K562 (cell line): Measurements from ENCODE around the gene TRIM13. TPM values are rescaled to one million over a fixed set of nuclear protein-coding genes. Genes with fewer than 3 reads are reported as not detected.

Source experiments
- ATAC-seq: fragments of 200-7000 bp; cut with Tn5 transposase; 3 replicates; pipeline ENCODE4 v1.9.1; 2020; ENCODE audit warnings: moderate library complexity
- BruUV-seq: library from RNA; stranded (reverse); fragments of 400-500 nt; replicated peaks from 2 replicates; lab custom pipeline; 2021; lab: Mats Ljungman, UMichigan
- CTCF ChIA-PET: fragments of 300-600 bp; formaldehyde crosslinking; extraction: SDS; loops from one replicate; lab custom pipeline; 2021; ENCODE audit warnings: low intra/inter-chr PET ratio; lab: Yijun Ruan, JAX
- POLR2A ChIA-PET: fragments of 300-600, 350-650 bp; sonication (Branson Sonifier 250); formaldehyde crosslinking; extraction: SDS; loops from one replicate; lab custom pipeline; 2021; ENCODE audit warnings: antibody characterized with exemption, inconsistent platforms; lab: Yijun Ruan, JAX
- DNase-seq, 4 experiments: peaks; one replicate each; pipeline versions ENCODE4 v3.0.0 to v3.0.0-alpha.2; 2011 to 2018; ENCODE audit warnings: low spot score in 3 of 4, mixed read lengths in 3 of 4; ENCODE audit errors: extremely low read depth in 1 of 4
- FAIRE-seq: peaks from 2 replicates; lab custom pipeline; 2011; peaks lifted over from hg19 to GRCh38; lab: Jason Lieb, UNC
- H2AFZ ChIP-seq: 2 replicates; pipeline ENCODE4 v1.6.0; 2011; ENCODE audit warnings: low read depth, low read length, control low read depth, inconsistent platforms
- H3K27ac ChIP-seq: fragments of 200-600 bp; 3 replicates; pipeline ENCODE4 v1.8.0; 2011; ENCODE audit warnings: low read depth, mild to moderate bottlenecking, control low read depth, inconsistent platforms, low read length, moderate library complexity, mixed read lengths; ENCODE audit errors: extremely low read depth
- H3K27me3 ChIP-seq, 2 experiments: fragments of 300-600 bp in 1 of 2; 2 replicates in 1 of 2; 3 replicates in 1 of 2; pipeline versions ENCODE4 v1.6.0 to v1.8.0; 2011; ENCODE audit warnings: inconsistent platforms in 2 of 2, low read length in 2 of 2, mild to moderate bottlenecking in 1 of 2, mixed read lengths in 1 of 2, moderate library complexity in 1 of 2; ENCODE audit not compliant: control insufficient read depth in 2 of 2, insufficient read depth in 2 of 2
- H3K36me3 ChIP-seq: fragments of 300-600 bp; 3 replicates; pipeline ENCODE4 v1.8.0; 2011; ENCODE audit warnings: mild to moderate bottlenecking, low read length, inconsistent platforms; ENCODE audit not compliant: control insufficient read depth, insufficient read depth
- H3K4me1 ChIP-seq, 2 experiments: fragments of 200-600 bp in 1 of 2; replicated peaks in 1 of 2; 2 replicates in 1 of 2; 3 replicates in 1 of 2; pipeline versions ENCODE4 v1.5.1 to v1.8.0; 2011; ENCODE audit warnings: inconsistent platforms in 2 of 2, low read length in 2 of 2, mild to moderate bottlenecking in 1 of 2, mixed read lengths in 1 of 2, moderate library complexity in 1 of 2; ENCODE audit not compliant: control insufficient read depth in 2 of 2, insufficient read depth in 2 of 2
- H3K4me2 ChIP-seq: 2 replicates; pipeline ENCODE4 v1.6.1; 2011; ENCODE audit warnings: low read length, control low read depth, inconsistent platforms, mixed read lengths; ENCODE audit not compliant: insufficient read depth
- H3K4me3 ChIP-seq: fragments of 200-600 bp; sonication (generic), shearing (Covaris generic); 2 replicates; pipeline ENCODE4 v1.5.1; 2016; ENCODE audit warnings: control low read depth, inconsistent platforms
- H3K79me2 ChIP-seq: fragments of 200-600 bp; 3 replicates; pipeline ENCODE4 v1.8.0; 2011; ENCODE audit warnings: low read length, inconsistent platforms; ENCODE audit not compliant: control insufficient read depth, insufficient read depth
- H3K9ac ChIP-seq, 2 experiments: 2 replicates each; pipeline versions ENCODE4 v1.6.0 to v1.6.1; 2011; ENCODE audit warnings: low read depth in 2 of 2, low read length in 2 of 2, control low read depth in 1 of 2, inconsistent platforms in 1 of 2, mild to moderate bottlenecking in 1 of 2, mixed read lengths in 1 of 2; ENCODE audit not compliant: insufficient read depth in 1 of 2
- H3K9me1 ChIP-seq: one replicate; pipeline ENCODE4 v1.6.0; 2011; ENCODE audit warnings: inconsistent platforms, mild to moderate bottlenecking, low read length, moderate library complexity; ENCODE audit not compliant: control insufficient read depth, insufficient read depth
- H3K9me3 ChIP-seq: replicated peaks from 2 replicates; pipeline ENCODE4 v1.5.1; 2011; ENCODE audit warnings: low read depth, low read length, inconsistent platforms; ENCODE audit not compliant: control insufficient read depth, insufficient read depth
- H4K20me1 ChIP-seq: replicated peaks from 2 replicates; pipeline ENCODE4 v1.6.1; 2011; ENCODE audit warnings: low read length, inconsistent platforms, mixed read lengths; ENCODE audit not compliant: control insufficient read depth, insufficient read depth
- CBX1 ChIP-seq: sonication (generic); IDR thresholded peaks from 2 replicates; pipeline ENCODE4 v1.6.1; 2016; ENCODE audit warnings: antibody characterized with exemption, low read depth, mild to moderate bottlenecking
- CEBPB ChIP-seq: fragments of 450-650 bp; IDR thresholded peaks from 2 replicates; pipeline ENCODE4 v1.6.1; 2016; ENCODE audit warnings: missing genetic modification characterization, missing compliant biosample characterization
- CTCF ChIP-seq, 3 experiments: IDR thresholded peaks in 2 of 3; conservative IDR thresholded peaks in 1 of 3; 2 replicates each; pipeline ENCODE4 v1.5.1; 2011 to 2012; ENCODE audit warnings: low read length in 3 of 3, mild to moderate bottlenecking in 3 of 3, control low read depth in 2 of 3, improper control_type of control experiment in 1 of 3, inconsistent platforms in 1 of 3, low read depth in 1 of 3, mixed read lengths in 1 of 3, moderate library complexity in 1 of 3; ENCODE audit not compliant: insufficient read depth in 2 of 3
- ERF ChIP-seq: fragments of 450-650 bp; formaldehyde crosslinking; IDR thresholded peaks from 2 replicates; pipeline ENCODE4 v1.4.0; 2020; ENCODE audit warnings: mild to moderate bottlenecking, mixed read lengths
- FOXJ3 ChIP-seq: sonication (generic); formaldehyde crosslinking; IDR thresholded peaks from 2 replicates; pipeline ENCODE4 v1.4.0; 2020; ENCODE audit warnings: mild to moderate bottlenecking, missing genetic modification reagents
- GATAD2B ChIP-seq: fragments of 450-650 bp; IDR thresholded peaks from 2 replicates; pipeline ENCODE4 v1.6.1; 2017; ENCODE audit warnings: mild to moderate bottlenecking, borderline replicate concordance
- HEY1 ChIP-seq: fragments of 250-450 bp; sonication (Bioruptor Pico); IDR thresholded peaks from 2 replicates; pipeline ENCODE4 v1.5.0; 2020; ENCODE audit warnings: mild to moderate bottlenecking, moderate library complexity, borderline replicate concordance
- KLF6 ChIP-seq: fragments of 250-450 bp; sonication (Bioruptor Pico); IDR thresholded peaks from 2 replicates; pipeline ENCODE4 v1.4.0; 2020; ENCODE audit warnings: mild to moderate bottlenecking, moderate library complexity, borderline replicate concordance
- LARP7 ChIP-seq: fragments of 450-650 bp; IDR thresholded peaks from 2 replicates; pipeline ENCODE4 v1.6.1; 2016
- PHB2 ChIP-seq: fragments of 450-650 bp; IDR thresholded peaks from 2 replicates; pipeline ENCODE4 v1.6.1; 2017; ENCODE audit warnings: low read depth
- RBM15 ChIP-seq: fragments of 200-400 bp; formaldehyde crosslinking; IDR thresholded peaks from 2 replicates; pipeline ENCODE4 v1.6.1; 2018; ENCODE audit warnings: mild to moderate bottlenecking, low read length, moderate library complexity; ENCODE audit not compliant: insufficient read depth
- SFPQ ChIP-seq: fragments of 200-400 bp; formaldehyde crosslinking; IDR thresholded peaks from 2 replicates; pipeline ENCODE4 v1.6.1; 2017; ENCODE audit warnings: mild to moderate bottlenecking, low read depth, low read length, moderate library complexity
- SIX5 ChIP-seq, 2 experiments: IDR thresholded peaks; 2 replicates each; pipeline ENCODE4 v1.6.1; 2011; ENCODE audit warnings: low read length in 2 of 2, borderline replicate concordance in 1 of 2, low read depth in 1 of 2, mild to moderate bottlenecking in 1 of 2, moderate library complexity in 1 of 2; ENCODE audit not compliant: insufficient read depth in 1 of 2
- WGBS: fragments of 100-300 bp; shearing (Covaris generic); methylation state at CpG from one replicate; pipeline ENCODE4 v1.1.6; 2016; ENCODE audit warnings: low coverage, mixed read lengths; ENCODE audit not compliant: insufficient coverage; ENCODE audit errors: missing lambda C conversion rate; 5-methylcytosine and 5-hydroxymethylcytosine counted together
- in situ Hi-C: fragments of 300-500 bp; cut with MboI; formaldehyde crosslinking; loops from 4 replicates; pipeline ENCODE4 v1.15.0; 2018; ENCODE audit warnings: inconsistent platforms, mixed read lengths
- intact Hi-C: fragments of 100-400 bp; cut with micrococcal nuclease; formaldehyde crosslinking; loops from 2 replicates; pipeline ENCODE4 v1.14.2; 2022
- polyA plus RNA-seq, 8 experiments: library from polyadenylated mRNA; depleted of rRNA in 4 of 8; stranded (reverse) in 5 of 8; unstranded in 3 of 8; fragments of >200 nt; fragmentation: Nextera tagmentation in 2 of 8; fragmentation: Illumina TruSeq in 1 of 8; extraction: Ambion mirVana in 2 of 8; extraction: Trizol in 1 of 8; gene quantifications; 2 replicates each; pipeline versions ENCODE4 v1.2.1 to v1.2.3, GENCODE V29; 2011 to 2014; ENCODE audit warnings: inconsistent platforms in 1 of 8, missing spikeins in 1 of 8
- total RNA-seq, 7 experiments: library from RNA; depleted of rRNA in 6 of 7; stranded (reverse); fragments of >200 nt in 6 of 7; fragmentation: Illumina TruSeq in 2 of 7; extraction: Trizol in 2 of 7; gene quantifications; 2 replicates each; pipeline versions ENCODE4 v1.2.1 to v1.2.3, GENCODE V29; 2011 to 2021; ENCODE audit warnings: low replicate concordance in 1 of 7

TRIM13 gene
- total and polyA plus RNA-seq, 9 of the 15 experiments (the other 6 are each of a cell fraction or from before 2014, with no cell fraction given), result 12.1 to 30.6 (median 17.8) TPM

GRCh38 chr13:49997955-49998354, 1.1 kb downstream of the TRIM13 start:
- Histone ChIP-seq H3K27me3 (no peaks in the 10 kb centered on the region), H3K4me2 (peak overlapping the region; percentile 71), H3K9me1 (no peaks in the 10 kb centered on the region), H4K20me1 (no peaks in the 10 kb centered on the region), H3K4me1 (peaks cover 5 to 7% of the 10 kb centered on the region in 2 experiments; a peak in 4 of 5 replicates), H3K36me3 (peaks cover 40% of the 10 kb centered on the region), H3K27ac (peak overlapping the region; percentile 98; the same call in 2 of the 3 replicates), H2AFZ (no peak overlapping the region), H3K9ac (peak overlapping the region; percentile 14 to 95; a peak in 3 of 4 replicates), H3K4me3 (peak overlapping the region; percentile 87), H3K9me3 (no peaks in the 10 kb centered on the region), H3K79me2 (peaks cover 45% of the 10 kb centered on the region)
- 4% methylated on average over 4 of the region's 4 CpGs for WGBS
- ChIA-PET CTCF (interaction anchor here (0.6 kb wide), 1 partner anchor 10 kb away, joined by 3 read pairs; no protein-coding TSS in a partner anchor), POLR2A (interaction anchor here (0.6 to 3.4 kb wide), 20 partner anchors 9 to 688 kb away, joined by 3 to 27 read pairs (median 3); partner anchors contain the start of genes EBPL, KCNRG and SPRYD7)
- in situ Hi-C loops (loop anchor here (25.0 kb wide), 1 partner anchor 414 kb away; no protein-coding TSS in a partner anchor), intact Hi-C loops (loop anchor here (1.0 to 10.0 kb wide), 2 partner anchors 84 to 617 kb away; no protein-coding TSS in a partner anchor)
- no TSS peak for BruUV-seq
- no peak for TF ChIP-seq SFPQ
- no peak for TF ChIP-seq HEY1
- no peak for TF ChIP-seq GATAD2B
- TF ChIP-seq FOXJ3 (CRISPR knock-in tag), result no peak
- no peak for TF ChIP-seq LARP7
- TF ChIP-seq KLF6 (CRISPR knock-in tag), result no peak
- no peak for TF ChIP-seq CTCF (IDR thresholded peaks at IDR 0.05 in 2 of 3, conservative IDR thresholded peaks at IDR 0.05 in 1 of 3; ENCODE audit: insufficient read depth in 2 of 3, low read depth in 1 of 3, low read length in 3 of 3)
- TF ChIP-seq ERF (CRISPR knock-in tag), result no peak
- no peak for TF ChIP-seq SIX5 (IDR thresholded peaks at IDR 0.05; ENCODE audit: borderline replicate concordance in 1 of 2, insufficient read depth in 1 of 2, low read depth in 1 of 2, low read length in 2 of 2)
- TF ChIP-seq RBM15, result no peak
- TF ChIP-seq PHB2, result no peak
- TF ChIP-seq CBX1, result no peak
- TF ChIP-seq CEBPB (tag), result no peak
- DNase-seq (no peak), FAIRE-seq (peak; percentile 55), ATAC-seq (no peak)
